GM21381 (cell line): ENCODE measurements around the gene ITPRIPL2.

Experiments used
- ATAC-seq: cut with Tn5 transposase; IDR thresholded peaks from one replicate; pipeline ENCODE4 v1.9.1; 2021; ENCODE audit warnings: mild to moderate bottlenecking, moderate library complexity; ENCODE audit not compliant: unreplicated experiment

The ITPRIPL2 gene

DNA sequence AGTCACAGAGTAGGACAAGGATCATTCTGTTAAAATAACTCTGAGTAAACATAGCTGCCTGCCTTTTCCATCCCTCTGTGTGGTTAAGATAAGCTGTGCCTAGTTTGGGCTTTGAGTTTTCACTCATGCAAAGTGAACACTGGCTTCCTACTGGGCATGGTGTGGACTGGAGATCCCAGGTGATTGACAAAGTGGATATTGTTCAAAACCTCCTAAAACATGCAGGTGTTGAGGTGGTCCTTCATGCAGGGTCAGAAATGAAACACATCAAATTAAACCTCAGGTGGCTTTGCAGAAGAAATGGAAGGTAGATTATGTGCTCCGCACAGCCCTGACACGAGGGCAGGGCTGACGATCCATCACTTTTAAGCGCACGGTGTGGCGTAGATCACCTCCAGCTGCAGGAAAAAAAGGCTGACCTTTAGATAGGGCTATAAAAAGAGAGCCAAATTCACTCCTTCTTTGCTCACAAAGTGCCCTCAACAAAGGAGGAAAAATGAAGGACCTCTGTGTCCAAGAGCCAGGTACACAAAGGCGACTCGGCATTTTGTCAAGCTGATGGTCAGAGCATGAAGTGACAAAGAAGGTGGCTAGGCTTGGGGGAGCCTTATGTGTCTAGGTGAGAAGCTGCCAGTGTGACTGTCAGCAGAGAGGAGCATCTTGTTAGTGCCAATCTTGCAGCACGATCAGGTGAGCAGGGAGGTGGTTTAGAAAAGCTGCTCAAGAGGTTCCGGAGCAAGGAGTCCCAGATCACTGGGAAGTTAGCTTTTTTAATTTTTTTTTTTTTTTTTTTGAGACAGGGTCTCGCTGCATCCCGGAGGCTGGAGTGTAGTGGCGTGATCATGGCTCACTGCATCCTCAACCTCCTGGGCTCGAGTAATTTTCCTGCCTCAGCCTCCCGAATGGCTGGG lies 19.9 kb upstream of the ITPRIPL2 start:
- no peak for ATAC-seq

GRCh38 chr16:19094542-19095365 lies 19.0 kb upstream of the ITPRIPL2 start:
- ATAC-seq, result no peak

DNA sequence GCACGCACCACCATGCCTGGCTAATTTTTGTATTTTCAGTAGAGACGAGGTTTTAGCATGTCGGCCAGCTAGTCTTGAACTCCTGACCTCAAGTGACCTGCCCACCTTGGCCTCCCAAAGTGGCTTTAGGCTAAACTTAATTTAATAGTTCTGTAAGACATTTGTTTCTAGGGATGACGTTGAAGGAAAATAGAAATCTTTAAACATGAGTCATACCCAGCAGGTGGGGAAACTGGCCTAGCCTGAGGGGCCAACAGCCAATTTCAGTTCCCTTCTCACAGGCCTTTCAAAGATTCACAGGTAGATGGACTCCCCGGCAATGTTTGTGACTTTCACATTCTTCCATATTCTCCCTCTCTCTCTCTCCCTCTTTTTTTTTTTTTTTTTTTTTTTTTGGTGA lies 18.1 kb upstream of the ITPRIPL2 start:
- ATAC-seq, result no peak

- no peak for ATAC-seq
Measured at GRCh38 chr16:19098173-19098572, 15.6 kb upstream of the ITPRIPL2 start.

DNA sequence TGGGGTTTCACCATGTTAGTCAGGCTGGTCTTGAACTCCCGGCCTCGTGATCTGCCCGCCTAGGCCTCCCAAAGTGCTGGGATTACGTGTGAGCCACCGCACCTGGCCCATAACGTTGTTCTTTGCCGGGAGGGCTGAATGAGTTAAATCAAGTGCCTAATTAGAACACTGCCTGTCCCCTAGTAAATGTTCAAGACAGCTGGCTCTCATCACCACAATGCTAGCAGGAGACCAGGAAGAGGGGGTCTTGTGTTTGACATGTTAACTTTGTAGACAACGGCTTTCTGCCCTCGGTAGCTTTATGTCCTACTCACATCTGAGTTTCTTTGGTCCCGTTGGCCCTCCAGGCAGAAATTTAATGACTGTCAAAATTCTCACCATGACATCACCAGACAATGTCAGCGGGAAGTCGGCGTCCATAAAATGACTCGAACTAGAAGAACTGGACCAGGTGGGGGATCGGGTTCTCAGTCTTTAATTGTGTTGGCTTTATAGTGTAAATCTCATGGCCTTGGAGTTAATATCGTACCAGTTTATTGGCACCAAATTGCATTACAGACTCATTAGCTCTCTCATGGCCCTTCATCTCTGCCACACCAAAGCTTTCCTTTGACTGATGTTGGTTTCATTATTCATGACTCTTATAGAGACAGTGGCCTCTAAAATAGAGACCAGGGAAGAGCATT lies 11.4 kb upstream of the ITPRIPL2 start:
- ATAC-seq, result no peak

- ATAC-seq, result no peak
Measured at GRCh38 chr16:19104607-19105006, 9.2 kb upstream of the ITPRIPL2 start.

DNA sequence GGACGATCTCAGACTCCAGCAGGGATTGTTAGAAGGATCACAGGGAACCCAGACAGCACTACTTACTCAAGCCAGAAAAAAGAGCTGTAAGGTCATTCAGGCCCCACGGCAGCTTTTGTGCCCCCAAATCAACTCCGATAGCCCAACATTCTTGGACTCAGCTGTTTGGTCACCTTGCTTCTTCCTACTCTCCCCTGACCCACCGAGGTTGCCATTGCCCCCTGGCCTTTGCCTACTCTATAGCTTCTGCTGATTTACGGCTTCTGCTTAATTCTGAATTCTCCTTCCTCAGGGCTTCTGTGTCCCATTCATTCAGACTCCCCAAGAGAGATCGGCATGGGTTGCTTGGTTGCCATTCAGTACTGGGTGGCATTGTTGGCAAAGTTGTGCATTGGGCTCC lies 8.6 kb upstream of the ITPRIPL2 start:
- ATAC-seq, result no peak

GRCh38 chr16:19105891-19106624 lies 7.7 kb upstream of the ITPRIPL2 start:
- ATAC-seq, result no peak

- no peak for ATAC-seq
Measured at GRCh38 chr16:19106625-19107020, 7.1 kb upstream of the ITPRIPL2 start.

- no peak for ATAC-seq
Measured at GRCh38 chr16:19108409-19109287, 5.1 kb upstream of the ITPRIPL2 start.

DNA sequence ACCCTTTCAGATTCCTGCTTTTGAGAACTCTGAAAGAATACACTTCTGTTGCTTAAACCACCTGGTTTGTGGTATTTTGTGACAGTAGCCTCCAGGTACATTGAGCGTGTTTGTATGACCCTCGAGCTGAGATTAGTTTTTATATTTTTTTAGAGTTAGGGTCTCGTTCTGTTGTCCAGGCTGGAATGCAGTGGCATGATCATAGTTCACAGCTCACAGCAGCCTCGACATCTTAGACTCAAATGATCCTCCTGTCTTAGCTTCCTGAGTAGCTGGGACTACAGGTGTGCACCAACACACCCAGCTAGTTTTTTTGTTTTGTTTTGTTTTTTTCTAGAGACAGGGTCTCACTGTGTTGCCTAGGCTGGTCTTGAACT lies 4.5 kb upstream of the ITPRIPL2 start:
- ATAC-seq, result no peak

- no peak for ATAC-seq
Measured at GRCh38 chr16:19110537-19111360, 3.0 kb upstream of the ITPRIPL2 start.

GRCh38 chr16:19112099-19112407 lies 1.7 kb upstream of the ITPRIPL2 start:
- no peak for ATAC-seq

DNA sequence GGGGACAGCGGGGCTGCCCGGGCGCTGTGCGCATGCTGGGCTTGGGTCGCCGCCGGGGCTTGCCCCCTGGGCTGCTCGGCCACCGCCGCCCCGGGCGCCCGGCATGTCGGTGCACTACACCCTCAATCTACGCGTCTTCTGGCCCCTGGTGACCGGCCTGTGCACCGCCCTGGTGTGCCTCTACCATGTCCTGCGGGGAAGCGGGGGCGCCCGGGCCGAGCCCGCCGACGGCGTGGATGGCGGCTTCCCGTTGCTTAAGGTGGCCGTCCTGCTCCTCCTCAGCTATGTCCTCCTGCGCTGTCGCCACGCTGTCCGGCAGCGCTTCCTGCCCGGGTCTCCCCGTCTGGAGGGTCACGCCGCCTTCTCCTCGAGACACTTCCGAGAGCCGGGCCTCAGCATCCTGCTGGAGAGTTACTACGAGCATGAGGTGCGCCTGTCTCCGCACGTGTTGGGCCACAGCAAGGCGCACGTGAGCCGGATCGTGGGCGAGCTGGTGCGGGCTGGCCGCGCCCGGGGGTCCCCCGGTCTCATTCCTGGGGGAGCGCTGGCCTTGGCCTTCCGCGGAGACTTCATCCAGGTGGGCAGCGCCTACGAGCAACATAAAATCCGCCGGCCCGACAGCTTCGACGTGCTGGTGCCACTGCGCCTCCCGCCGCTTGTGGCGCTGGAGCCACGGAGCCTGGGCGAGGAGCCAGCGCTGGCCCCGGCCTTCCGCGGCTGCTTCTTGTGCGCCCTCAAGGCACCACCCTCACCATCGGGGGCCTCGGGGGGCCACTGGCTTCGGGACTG lies 789 bp downstream of the ITPRIPL2 start:
- ATAC-seq, result no peak

GRCh38 chr16:19115148-19116021 lies 1.6 kb downstream of the ITPRIPL2 start:
- ATAC-seq, result no peak

DNA sequence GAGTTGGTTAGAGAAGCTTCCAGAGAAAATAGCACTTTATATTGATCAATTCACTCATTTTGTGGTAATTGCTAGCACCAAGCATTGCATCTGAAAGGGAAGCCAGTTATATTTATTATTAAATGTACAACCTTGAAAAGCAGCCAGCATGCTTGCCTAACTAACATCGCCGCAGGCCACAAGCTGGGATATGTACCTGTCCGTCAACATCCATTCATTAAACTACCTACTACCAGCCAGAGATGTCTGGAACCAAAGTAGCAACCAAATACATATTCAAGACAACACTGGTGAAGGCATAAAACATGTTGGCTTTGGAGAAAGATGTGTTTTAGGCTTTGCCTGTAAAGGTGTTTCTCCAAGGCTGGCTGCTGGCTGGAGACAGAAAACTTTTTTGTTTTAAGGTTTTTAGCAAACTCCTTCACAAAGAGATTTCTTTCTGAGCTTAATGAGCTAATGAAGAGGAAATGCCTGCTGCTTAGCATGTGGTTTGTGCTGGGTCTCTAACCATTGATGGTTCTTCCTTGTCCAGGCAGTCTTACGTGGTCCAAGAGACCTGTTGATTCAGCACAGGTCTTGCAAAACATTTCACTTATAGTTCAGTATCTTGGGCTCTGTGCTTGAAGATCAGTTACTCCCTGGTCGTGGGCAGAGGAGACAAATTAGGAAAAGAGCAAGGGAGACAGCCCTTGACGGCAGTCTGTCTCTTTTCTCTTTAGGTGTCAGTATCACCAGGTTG lies 3.1 kb downstream of the ITPRIPL2 start:
- no peak for ATAC-seq
